ENCODE measurements around the gene ABCG2. TPM values are rescaled to one million over a fixed set of nuclear protein-coding genes. Genes with fewer than 3 reads are reported as not detected.

The ABCG2 gene
- total and polyA plus RNA-seq, 2 of the 4 experiments (the other 2 are of a cell fraction), result 0.50 to 1.1 TPM

- ChIA-PET POLR2A (ENCODE audit: unreplicated experiment) (no interaction called here), CTCF (no interaction called here)
- H2BK20ac ChIP-seq (ENCODE audit: low read depth, low read length), result no peak overlapping the region
- H3K18ac ChIP-seq (ENCODE audit: low read depth, low read length), result no peak overlapping the region
- dilution Hi-C loops (cut with HindIII; ENCODE audit: low sequenced_read_pairs, unreplicated experiment), result no loop called here
- TF ChIP-seq CHD1 (IDR thresholded peaks at IDR 0.05; ENCODE audit: low read depth, low read length) (no peak), BHLHE40 (IDR thresholded peaks at IDR 0.05; ENCODE audit: low read depth, low read length) (no peak), USF2 (IDR thresholded peaks at IDR 0.05; ENCODE audit: low read depth, low read length) (no peak), NFE2L2 (IDR thresholded peaks at IDR 0.05; ENCODE audit: low read depth, low read length) (no peak), SMC3 (IDR thresholded peaks at IDR 0.05; ENCODE audit: low read depth, low read length) (no peak), POLR2A (IDR thresholded peaks at IDR 0.05; ENCODE audit: low read depth, low read length) (no peak), MAZ (IDR thresholded peaks at IDR 0.05; ENCODE audit: borderline replicate concordance, low read depth, low read length) (no peak), FOS (IDR thresholded peaks at IDR 0.05; ENCODE audit: low read depth, low read length) (no peak), RAD21 (IDR thresholded peaks at IDR 0.05; ENCODE audit: low read length) (no peak), MXI1 (IDR thresholded peaks at IDR 0.05; ENCODE audit: borderline replicate concordance, low read depth, low read length) (no peak), MAFK (IDR thresholded peaks at IDR 0.05; ENCODE audit: low read depth, low read length) (no peak), RCOR1 (IDR thresholded peaks at IDR 0.05; ENCODE audit: insufficient replicate concordance, low read length) (no peak), RFX5 (IDR thresholded peaks at IDR 0.05; ENCODE audit: low read depth, low read length) (no peak), CTCF (conservative IDR thresholded peaks at IDR 0.05; ENCODE audit: low read depth, low read length) (no peak)
- intact Hi-C loops (cut with micrococcal nuclease), result no loop called here
- H2AK9ac ChIP-seq (replicated peaks; ENCODE audit: low read depth, low read length, poor library complexity), result no peak overlapping the region
- in situ Hi-C loops (cut with MboI; ENCODE audit: low sequenced_read_pairs), result no loop called here
- H3K56ac ChIP-seq (ENCODE audit: extremely low read depth, insufficient read depth, low read length), result no peak overlapping the region
- peaks cover 6% of the 10 kb centered on the region for H3K4me1 ChIP-seq (ENCODE audit: control insufficient read depth, insufficient read depth, low read length)
- DNase-seq (no peak), ATAC-seq (ENCODE audit: low read depth) (no peak)
- BruUV-seq (replicated peaks), result no TSS peak
- no peak overlapping the region for H3K4me3 ChIP-seq (ENCODE audit: insufficient read depth, low read depth, low read length)
- H3K4ac ChIP-seq (ENCODE audit: low read depth, low read length), result no peak overlapping the region
- H3K36me3 ChIP-seq (ENCODE audit: control insufficient read depth, insufficient read depth, low read length), result no peaks in the 10 kb centered on the region
- H4K91ac ChIP-seq (ENCODE audit: insufficient read depth, low read depth, low read length), result no peak overlapping the region
- H2BK15ac ChIP-seq (ENCODE audit: low read depth, low read length), result no peak overlapping the region
- H2BK120ac ChIP-seq (ENCODE audit: low read depth, low read length), result no peak overlapping the region
- no peak overlapping the region for H2BK5ac ChIP-seq (ENCODE audit: low read depth, low read length, poor library complexity, severe bottlenecking)
- peaks cover 10% of the 10 kb centered on the region for H3K9me3 ChIP-seq (ENCODE audit: control insufficient read depth, insufficient read depth, low read length)
- H4K5ac ChIP-seq (ENCODE audit: low read depth, low read length), result no peak overlapping the region
- H3K23ac ChIP-seq (ENCODE audit: low read depth, low read length), result no peak overlapping the region
- no peak overlapping the region for H3K4me2 ChIP-seq (ENCODE audit: low read depth, low read length)
- no peaks in the 10 kb centered on the region for H3K27me3 ChIP-seq (ENCODE audit: control insufficient read depth, insufficient read depth, low read length)
- H3K14ac ChIP-seq (replicated peaks; ENCODE audit: low read depth, low read length), result no peak overlapping the region
- H2AFZ ChIP-seq (replicated peaks; ENCODE audit: low read length, poor library complexity), result no peak overlapping the region
- H3K9ac ChIP-seq (ENCODE audit: low read depth, low read length), result no peak overlapping the region
- H2AK5ac ChIP-seq (ENCODE audit: low read depth, low read length), result no peak overlapping the region
- H3K9me1 ChIP-seq (ENCODE audit: insufficient read depth, low read length), result no peaks in the 10 kb centered on the region; the same call in 1 of the 2 replicates
- H4K20me1 ChIP-seq (ENCODE audit: insufficient read depth, low read length), result no peaks in the 10 kb centered on the region
- WGBS, 2 experiments (ENCODE audit: extremely low coverage in 2 of 2, insufficient read length in 1 of 2), result no CpG with 5 or more reads among the region's 2 CpGs
- H3K79me1 ChIP-seq (ENCODE audit: low read depth in 1 of 2, low read length in 2 of 2), result no peaks in the 10 kb centered on the region
- H4K8ac ChIP-seq (ENCODE audit: low read depth in 2 of 2, low read length in 2 of 2), result no peak overlapping the region
- no peak overlapping the region for H3K27ac ChIP-seq (ENCODE audit: insufficient read depth, low read length)
Observed at GRCh38 chr4:88119943-88120342, 38.5 kb downstream of the ABCG2 start.

All from IMR-90 (cell line).